ENCODE measurements around the gene MORF4L1. TPM values are rescaled to one million over a fixed set of nuclear protein-coding genes. Genes with fewer than 3 reads are reported as not detected.
"Not testable (repeated sequence)": the region's sequence is repeated elsewhere in the genome, so short reads cannot be mapped to it uniquely, and the experiment has no call there.

The MORF4L1 gene
- total RNA-seq, 1 donor from 2014 or later: 296 TPM

- FAIRE-seq: no peak
- TF ChIP-seq CTCF (IDR thresholded peaks at IDR 0.05; ENCODE audit: insufficient read depth, low read length, severe bottlenecking): no peak
- no peak for DNase-seq (ENCODE audit: low read depth)
- Histone ChIP-seq H3K4me3 (ENCODE audit: low read depth, low read length) (no peak overlapping the region), H3K27me3 (ENCODE audit: control insufficient read depth, insufficient read depth, low read length) (no peaks in the 10 kb centered on the region), H3K36me3 (ENCODE audit: control insufficient read depth, insufficient read depth, low read length) (no peaks in the 10 kb centered on the region)
Observed at GRCh38 chr15:78841891-78842290, 30.8 kb upstream of the MORF4L1 start.

GRCh38 chr15:78842519-78842918, 30.2 kb upstream of the MORF4L1 start:
- Histone ChIP-seq H3K27me3 (ENCODE audit: control insufficient read depth, insufficient read depth, low read length) (no peaks in the 10 kb centered on the region), H3K36me3 (ENCODE audit: control insufficient read depth, insufficient read depth, low read length) (no peaks in the 10 kb centered on the region), H3K4me3 (ENCODE audit: low read depth, low read length) (no peak overlapping the region)
- FAIRE-seq (no peak), DNase-seq (ENCODE audit: low read depth) (no peak)
- TF ChIP-seq CTCF (IDR thresholded peaks at IDR 0.05; ENCODE audit: insufficient read depth, low read length, severe bottlenecking): no peak

GRCh38 chr15:78846906-78847305, 25.8 kb upstream of the MORF4L1 start:
- not testable (repeated sequence) for H3K4me3 ChIP-seq (ENCODE audit: low read depth, low read length); DNase-seq (ENCODE audit: low read depth); FAIRE-seq; H3K27me3 ChIP-seq (ENCODE audit: control insufficient read depth, insufficient read depth, low read length); H3K36me3 ChIP-seq (ENCODE audit: control insufficient read depth, insufficient read depth, low read length)

- not testable (repeated sequence) for FAIRE-seq; DNase-seq (ENCODE audit: low read depth); H3K4me3 ChIP-seq (ENCODE audit: low read depth, low read length); H3K36me3 ChIP-seq (ENCODE audit: control insufficient read depth, insufficient read depth, low read length); H3K27me3 ChIP-seq (ENCODE audit: control insufficient read depth, insufficient read depth, low read length)
Observed at GRCh38 chr15:78847387-78847906, 25.2 kb upstream of the MORF4L1 start.

GRCh38 chr15:78850352-78850751, 22.3 kb upstream of the MORF4L1 start:
- no peak for TF ChIP-seq CTCF (IDR thresholded peaks at IDR 0.05; ENCODE audit: insufficient read depth, low read length, severe bottlenecking)
- FAIRE-seq (no peak), DNase-seq (ENCODE audit: low read depth) (no peak)
- H3K36me3 ChIP-seq (ENCODE audit: control insufficient read depth, insufficient read depth, low read length): no peaks in the 10 kb centered on the region
- no peaks in the 10 kb centered on the region for H3K27me3 ChIP-seq (ENCODE audit: control insufficient read depth, insufficient read depth, low read length)
- H3K4me3 ChIP-seq (ENCODE audit: low read depth, low read length): no peak overlapping the region

- no peak overlapping the region for H3K4me3 ChIP-seq (ENCODE audit: low read depth, low read length)
- H3K27me3 ChIP-seq (ENCODE audit: control insufficient read depth, insufficient read depth, low read length): no peaks in the 10 kb centered on the region
- FAIRE-seq: no peak
- DNase-seq (ENCODE audit: low read depth): no peak
- H3K36me3 ChIP-seq (ENCODE audit: control insufficient read depth, insufficient read depth, low read length): no peaks in the 10 kb centered on the region
- no peak for TF ChIP-seq CTCF (IDR thresholded peaks at IDR 0.05; ENCODE audit: insufficient read depth, low read length, severe bottlenecking)
Observed at GRCh38 chr15:78850941-78851755, 21.5 kb upstream of the MORF4L1 start.

- no peak for TF ChIP-seq CTCF (IDR thresholded peaks at IDR 0.05; ENCODE audit: insufficient read depth, low read length, severe bottlenecking)
- FAIRE-seq (peak; percentile 83), DNase-seq (ENCODE audit: low read depth) (no peak)
- no peaks in the 10 kb centered on the region for H3K27me3 ChIP-seq (ENCODE audit: control insufficient read depth, insufficient read depth, low read length)
- H3K4me3 ChIP-seq (ENCODE audit: low read depth, low read length): no peak overlapping the region
- H3K36me3 ChIP-seq (ENCODE audit: control insufficient read depth, insufficient read depth, low read length): no peaks in the 10 kb centered on the region
Observed at GRCh38 chr15:78853500-78853899, 19.2 kb upstream of the MORF4L1 start.
